Adrenal gland (tissue), 12 donors: Measurements from ENCODE around the gene NEK5. TPM values are rescaled to one million over a fixed set of nuclear protein-coding genes. Genes with fewer than 3 reads are reported as not detected.

Experiments
- DNase-seq, 7 donors: peaks; one replicate each; pipeline ENCODE4 v3.0.0-alpha.2; 2019 to 2020
- H3K27ac ChIP-seq, 5 donors: fragments of 200-600 bp; sonication (generic) in 4 of 5; 1 replicate in 3 of 5; 2 replicates in 2 of 5; pipeline versions ENCODE4 v1.5.1 to v1.8.0; 2016 to 2020; ENCODE audit warnings: mild to moderate bottlenecking in 1 of 5
- H3K27me3 ChIP-seq: fragments of 200-600 bp; 2 replicates; pipeline ENCODE4 v1.8.0; 2021
- H3K36me3 ChIP-seq, 2 donors: fragments of 200-600 bp; replicated peaks in 1 of 2; 1 replicate in 1 of 2; 2 replicates in 1 of 2; pipeline versions ENCODE4 v1.5.1 to v1.8.0; 2018 to 2022
- H3K4me1 ChIP-seq, 2 donors: fragments of 200-600 bp; replicated peaks in 1 of 2; 1 replicate in 1 of 2; 2 replicates in 1 of 2; pipeline versions ENCODE4 v1.5.1 to v1.8.0; 2018 to 2021
- H3K4me3 ChIP-seq, 4 donors: fragments of 200-600 bp; sonication (generic) in 3 of 4; one replicate each; pipeline ENCODE4 v1.5.1; 2016 to 2018
- H3K9me3 ChIP-seq, 3 donors: fragments of 200-600 bp; sonication (generic) in 1 of 3; replicated peaks in 1 of 3; 1 replicate in 2 of 3; 2 replicates in 1 of 3; pipeline versions ENCODE4 v1.5.1 to v1.8.0; 2016 to 2021
- POLR2A ChIP-seq, 2 donors: fragments of 450-650 bp; IDR thresholded peaks; one replicate each; pipeline ENCODE4 v1.6.1; 2017; ENCODE audit warnings: antibody characterized with exemption in 2 of 2, mild to moderate bottlenecking in 2 of 2, moderate library complexity in 1 of 2
- WGBS, 4 donors: extraction: QIAGEN DNeasy Blood & Tissue Kit in 2 of 4; methylation state at CpG; one replicate each; pipeline versions ENCODE4 v1.1.5 to v1.1.7; 2013 to 2017; 5-methylcytosine and 5-hydroxymethylcytosine counted together
- intact Hi-C, 2 donors: fragments of 100-400 bp; cut with DNase I; formaldehyde crosslinking; loops; one replicate each; pipeline versions ENCODE4 v1.14.1 to v1.15.0; 2022 to 2023
- polyA plus RNA-seq, 3 donors: library from polyadenylated mRNA; stranded (reverse); fragments of 200-250 nt in 2 of 3; fragments of 350-450 nt in 1 of 3; fragmentation: Illumina TruSeq in 1 of 3; extraction: RNeasy Lipid Tissue Mini Kit (QIAGEN cat#74804) in 1 of 3; gene quantifications; one replicate each; pipeline ENCODE4 v1.2.3, GENCODE V29; 2013 to 2014
- total RNA-seq, 9 donors: library from RNA; depleted of rRNA in 4 of 9; stranded (reverse); fragments of >200 nt in 4 of 9; fragments of 120-200 nt in 1 of 9; fragmentation: NEBNext Ultra II Directional in 1 of 9; extraction: Animal tissue kit (Norgen Biotek cat#: 25700) in 1 of 9; gene quantifications; one replicate each; pipeline versions ENCODE4 v1.1.0 to v1.2.4, GENCODE V29; 2013 to 2023
- TF ChIP-seq, protein P1 (sequence below), 6 experiments: fragments of 450-650 bp in 4 of 6; fragments of 200-600 bp in 2 of 6; sonication (generic) in 1 of 6; IDR thresholded peaks; 1 replicate in 5 of 6; 2 replicates in 1 of 6; pipeline versions ENCODE4 v1.5.1 to v1.8.0; 2016 to 2021; ENCODE audit warnings: antibody characterized with exemption in 6 of 6, mild to moderate bottlenecking in 2 of 6, moderate library complexity in 1 of 6
- donor health status: healthy with polysubstance abuse.
- donor health status: Bipolar disorder and iron deficiency.
- donor health status: DM: yes; HTN: yes; CAD: no.
- donor health status: DM: no; HTN: no; CAD: no.
- donor health status: DM: no; HTN: no; CAD: no.
- donor health status: DM: yes; HTN: yes; CAD: no.

Gene NEK5
- total and polyA plus RNA-seq, 12 donors: under 0.01 to 0.17 (median 0.11) TPM; not detected in 5

DNA sequence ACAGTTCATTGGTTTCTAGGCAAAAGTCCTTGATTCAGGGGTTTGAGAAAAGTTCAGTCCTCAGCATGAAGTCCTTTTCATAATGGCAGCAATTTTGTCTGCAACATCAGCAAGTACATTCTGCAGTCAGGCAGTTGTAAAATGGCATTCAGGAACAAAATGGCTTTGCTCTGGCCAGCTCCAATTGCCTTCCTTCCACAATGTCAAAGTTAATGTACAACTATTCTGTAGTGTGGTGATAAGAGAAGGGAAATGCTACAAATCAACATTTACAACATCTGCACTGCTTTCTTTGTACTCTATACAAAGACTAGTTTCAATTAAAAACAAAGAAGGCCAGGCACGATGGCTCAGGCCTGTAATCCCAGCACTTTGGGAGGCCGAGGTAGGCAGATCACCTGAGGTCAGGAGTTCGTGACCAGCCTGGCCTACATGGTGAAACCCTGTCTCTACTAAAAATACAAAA, 32.3 kb upstream of the NEK5 start:
- no peak for TF ChIP-seq POLR2A (IDR thresholded peaks at IDR 0.05)
- TF ChIP-seq, protein P1, sequence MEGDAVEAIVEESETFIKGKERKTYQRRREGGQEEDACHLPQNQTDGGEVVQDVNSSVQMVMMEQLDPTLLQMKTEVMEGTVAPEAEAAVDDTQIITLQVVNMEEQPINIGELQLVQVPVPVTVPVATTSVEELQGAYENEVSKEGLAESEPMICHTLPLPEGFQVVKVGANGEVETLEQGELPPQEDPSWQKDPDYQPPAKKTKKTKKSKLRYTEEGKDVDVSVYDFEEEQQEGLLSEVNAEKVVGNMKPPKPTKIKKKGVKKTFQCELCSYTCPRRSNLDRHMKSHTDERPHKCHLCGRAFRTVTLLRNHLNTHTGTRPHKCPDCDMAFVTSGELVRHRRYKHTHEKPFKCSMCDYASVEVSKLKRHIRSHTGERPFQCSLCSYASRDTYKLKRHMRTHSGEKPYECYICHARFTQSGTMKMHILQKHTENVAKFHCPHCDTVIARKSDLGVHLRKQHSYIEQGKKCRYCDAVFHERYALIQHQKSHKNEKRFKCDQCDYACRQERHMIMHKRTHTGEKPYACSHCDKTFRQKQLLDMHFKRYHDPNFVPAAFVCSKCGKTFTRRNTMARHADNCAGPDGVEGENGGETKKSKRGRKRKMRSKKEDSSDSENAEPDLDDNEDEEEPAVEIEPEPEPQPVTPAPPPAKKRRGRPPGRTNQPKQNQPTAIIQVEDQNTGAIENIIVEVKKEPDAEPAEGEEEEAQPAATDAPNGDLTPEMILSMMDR (IDR thresholded peaks at IDR 0.05): no peak
- Histone ChIP-seq H3K4me3 (no peak overlapping the region), H3K36me3 (no peaks in the 10 kb centered on the region), H3K27me3 (no peaks in the 10 kb centered on the region), H3K4me1 (peaks cover 7 to 15% of the 10 kb centered on the region in 2 donors), H3K27ac (no peak overlapping the region), H3K9me3 (no peaks in the 10 kb centered on the region)
- DNase-seq: no peak
- intact Hi-C loops: no loop called here
- 74 to 78% (median 75%) methylated on average over 3 of the region's 3 CpGs for WGBS, 4 donors

- no peak for DNase-seq
- no peak overlapping the region for H3K27ac ChIP-seq
- H3K27me3 ChIP-seq: no peaks in the 10 kb centered on the region
- intact Hi-C loops: no loop called here
- no peaks in the 10 kb centered on the region for H3K36me3 ChIP-seq
- TF ChIP-seq, protein P1 (IDR thresholded peaks at IDR 0.05): no peak
- TF ChIP-seq POLR2A (IDR thresholded peaks at IDR 0.05): no peak
- H3K4me3 ChIP-seq: no peak overlapping the region
- H3K9me3 ChIP-seq: no peaks in the 10 kb centered on the region
- H3K4me1 ChIP-seq: peaks cover 7 to 15% of the 10 kb centered on the region in 2 donors
- 72 to 82% (median 76%) methylated on average over 6 of the region's 6 CpGs for WGBS, 4 donors
These were observed 31.6 kb upstream of the NEK5 start for GRCh38 chr13:52160506-52160905.

GRCh38 chr13:52160053-52160452, 31.2 kb upstream of the NEK5 start:
- intact Hi-C loops: no loop called here
- peaks cover 7 to 15% of the 10 kb centered on the region in 2 donors for H3K4me1 ChIP-seq
- no peaks in the 10 kb centered on the region for H3K27me3 ChIP-seq

DNA sequence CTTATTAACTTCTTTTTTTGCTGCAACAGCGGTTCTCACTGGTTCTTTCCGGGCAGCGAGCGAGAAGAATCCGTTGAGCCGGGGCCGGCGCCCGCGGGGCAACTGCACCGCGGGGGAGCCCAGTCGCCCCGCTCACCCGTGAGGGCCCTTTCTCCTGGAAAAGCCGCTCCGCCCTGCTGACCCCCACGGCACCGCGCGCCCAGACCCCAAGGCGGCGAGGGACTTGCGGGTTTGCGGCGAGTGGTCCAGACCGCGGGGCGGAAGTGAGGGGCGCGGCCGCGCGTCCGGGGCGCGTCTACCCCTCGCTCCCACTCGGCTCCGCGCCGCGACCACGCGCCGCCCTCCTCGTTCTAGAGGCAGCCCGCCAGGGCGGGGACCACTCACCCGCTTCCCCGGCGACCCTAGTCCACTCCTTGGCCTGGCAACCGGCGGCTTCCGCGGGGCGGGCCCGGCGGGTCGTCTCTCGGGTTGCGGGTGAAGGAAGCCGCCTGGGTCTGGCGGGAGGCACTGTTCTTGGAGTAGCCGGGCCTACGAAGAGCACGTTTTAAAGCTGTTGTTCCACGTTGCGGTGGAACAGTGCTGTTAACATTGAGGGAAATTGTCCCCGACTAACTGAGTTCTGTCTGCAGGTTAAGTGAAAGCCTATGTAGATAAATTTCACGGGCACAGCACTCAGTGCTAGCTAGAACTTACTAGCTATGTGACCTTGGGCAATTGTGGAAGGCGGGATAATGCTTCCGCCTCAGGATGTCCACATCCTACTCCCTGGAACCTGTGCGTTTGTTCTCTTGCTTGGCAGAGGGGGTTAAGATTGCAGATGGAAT, 30.5 kb upstream of the NEK5 start, which contains the start of gene NEK3:
Gene NEK3 (minus strand): TSS at position 439 of the 824 bp plus-strand sequence. CDS start 3,406 bp downstream, outside the sequence.
- Histone ChIP-seq H3K27me3 (no peaks in the 10 kb centered on the region), H3K4me1 (peaks cover 7 to 15% of the 10 kb centered on the region in 2 donors), H3K4me3 (peak within 1 kb of the TSS in 2 of 4 donors; percentile 75 to 92), H3K27ac (peak within 1 kb of the TSS in 4 of 5 donors; percentile 6 to 84 (median 77)), H3K36me3 (no peaks in the 10 kb centered on the region), H3K9me3 (no peaks in the 10 kb centered on the region)
- WGBS, 4 donors: 1 to 7% (median 3%) methylated on average over 19 to 74 of the region's 74 CpGs
- intact Hi-C loops: no loop called here
- TF ChIP-seq, protein P1 (IDR thresholded peaks at IDR 0.05): no peak
- TF ChIP-seq POLR2A (IDR thresholded peaks at IDR 0.05): no peak
- DNase-seq: peak; percentile 51 to 70 (median 61)

More at GRCh38 chr13:52160053-52160452, 31.2 kb upstream of the NEK5 start:
- H3K27ac ChIP-seq: no peak overlapping the region
- no peak for TF ChIP-seq POLR2A (IDR thresholded peaks at IDR 0.05)
- TF ChIP-seq, protein P1 (IDR thresholded peaks at IDR 0.05): no peak
- peak overlapping the region in 1 of 4 donors; percentile 92 for H3K4me3 ChIP-seq
- no peaks in the 10 kb centered on the region for H3K9me3 ChIP-seq
- WGBS, 4 donors: 93 to 95% (median 95%) methylated on average over 6 of the region's 6 CpGs
- H3K36me3 ChIP-seq: no peaks in the 10 kb centered on the region
- no peak for DNase-seq
